Measurements from ENCODE around the gene RPS6KA5.

- TF ChIP-seq CTCF (IDR thresholded peaks at IDR 0.05 in 4 of 5, conservative IDR thresholded peaks at IDR 0.05 in 1 of 5): no peak
- TF ChIP-seq POLR2A (IDR thresholded peaks at IDR 0.05): no peak
These were observed 256.0 kb downstream of the RPS6KA5 start for GRCh38 chr14:90804292-90805083.

Data from gastrocnemius medialis (tissue), 4 donors.